ENCODE results near the gene CFAP45. TPM values are rescaled to one million over a fixed set of nuclear protein-coding genes. Genes with fewer than 3 reads are reported as not detected.

CFAP45 gene
- total RNA-seq, 2 experiments from 2014 or later: 2.1 to 2.2 TPM

DNA sequence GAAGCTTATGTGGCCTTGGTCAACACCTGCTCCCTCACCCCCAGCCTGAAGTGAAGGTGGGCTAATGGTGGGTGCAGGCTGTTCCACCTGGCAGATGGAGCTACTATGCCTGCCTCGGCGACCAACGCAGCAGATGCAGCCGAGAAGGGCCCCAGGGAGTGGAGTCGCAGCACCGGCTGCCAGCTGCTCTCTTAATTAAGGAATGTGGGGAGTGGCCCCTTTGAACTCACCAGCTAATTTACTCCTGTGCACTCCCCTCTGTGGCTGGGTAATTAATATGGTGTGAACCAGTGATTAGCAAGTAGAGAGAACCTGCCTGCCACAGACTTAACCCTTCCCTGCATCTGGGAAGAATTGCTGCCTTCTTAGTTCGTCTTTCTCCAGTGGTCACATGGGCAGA is 76.6 kb downstream of the CFAP45 start:
- ChIA-PET CTCF (interaction anchor here (1.5 kb wide), 1 partner anchor 24 kb away, joined by 4 read pairs; no protein-coding TSS in a partner anchor), POLR2A (no interaction called here)
- intact Hi-C loops (cut with micrococcal nuclease): no loop called here
- Mint-ChIP-seq H3K27me3 (no peaks in the 10 kb centered on the region), H3K9me3 (peaks cover 2% of the 10 kb centered on the region), H3K4me3 (no peak overlapping the region), H3K36me3 (peaks cover 4% of the 10 kb centered on the region), H3K4me1 (ENCODE audit: low read depth) (peaks cover 36% of the 10 kb centered on the region), H3K27ac (no peak overlapping the region)
- DNase-seq: no peak

Small RNAs within 50 kb of the gene (microRNA-seq; reads per million reads assigned to microRNA genes)
- gene MIR4259 (ENCODE audit: borderline microRNAs expressed, borderline number of aligned reads, borderline replicate concordance): not detected

Other genes starting within 250 kb of the CFAP45 start
- gene CRP, start 185.6 kb downstream of the CFAP45 start, total RNA-seq: not detected
- gene DUSP23, start 119.2 kb downstream of the CFAP45 start, total RNA-seq: 10 to 100 TPM; 26.9 to 28.3 TPM
- gene FCRL6, start 97.8 kb downstream of the CFAP45 start, total RNA-seq: not detected
- under 1 TPM; 0.53 to 0.55 TPM for gene SLAMF8, start 73.3 kb downstream of the CFAP45 start, total RNA-seq
- not detected for gene VSIG8, start 37.5 kb downstream of the CFAP45 start, total RNA-seq
- 100 to 1,000 TPM; 597 to 607 TPM for gene TAGLN2, start 25.3 kb upstream of the CFAP45 start, total RNA-seq
- gene IGSF9, start 45.4 kb upstream of the CFAP45 start, total RNA-seq: under 1 TPM in 1 of 2 experiments, not detected in 1; 0.05 TPM
- gene SLAMF9, start 54.1 kb upstream of the CFAP45 start, total RNA-seq: not detected
- gene PIGM, start 131.8 kb upstream of the CFAP45 start, total RNA-seq: 1 to 10 TPM; 4.4 to 4.7 TPM
- not detected for gene KCNJ10, start 170.0 kb upstream of the CFAP45 start, total RNA-seq
- gene KCNJ9, start 181.4 kb upstream of the CFAP45 start, total RNA-seq: not detected
- gene IGSF8, start 198.5 kb upstream of the CFAP45 start, total RNA-seq: 10 to 100 TPM; 31.2 to 34.5 TPM
- gene ATP1A2, start 215.6 kb upstream of the CFAP45 start, total RNA-seq: not detected